BLaER1 (cell line): ENCODE data around the gene WDR45B.

Experiments
- H3K27ac ChIP-seq: shearing (Covaris generic); formaldehyde crosslinking; 2 replicates; pipeline ENCODE4 v1.8.1; 2022
- H3K27me3 ChIP-seq: shearing (Covaris generic); formaldehyde crosslinking; 2 replicates; pipeline ENCODE4 v1.8.1; 2022
- H3K36me3 ChIP-seq: shearing (Covaris generic); formaldehyde crosslinking; 2 replicates; pipeline ENCODE4 v1.8.1; 2022
- H3K4me1 ChIP-seq: shearing (Covaris generic); formaldehyde crosslinking; 2 replicates; pipeline ENCODE4 v1.8.1; 2022
- H3K4me2 ChIP-seq: shearing (Covaris generic); formaldehyde crosslinking; 2 replicates; pipeline ENCODE4 v1.8.1; 2022
- H3K4me3 ChIP-seq: shearing (Covaris generic); formaldehyde crosslinking; 2 replicates; pipeline ENCODE4 v1.8.1; 2022
- H3K9ac ChIP-seq: shearing (Covaris generic); formaldehyde crosslinking; 2 replicates; pipeline ENCODE4 v1.8.1; 2022
- H3K9me3 ChIP-seq: shearing (Covaris generic); formaldehyde crosslinking; 2 replicates; pipeline ENCODE4 v1.8.1; 2022
- H4K20me1 ChIP-seq: shearing (Covaris generic); formaldehyde crosslinking; 2 replicates; pipeline ENCODE4 v1.8.1; 2022
- Cebpa-rat ChIP-seq: shearing (Covaris generic); IDR thresholded peaks from 2 replicates; pipeline ENCODE4 v1.8.1; 2022

Gene WDR45B

GRCh38 chr17:82678265-82678891 is 30.1 kb upstream of the WDR45B start:
- Histone ChIP-seq H3K27me3 (no peaks in the 10 kb centered on the region), H3K36me3 (0 out of 2 replicates have a peak, but pooled peaks cover 5% of the 10 kb centered on the region), H3K4me2 (peak overlapping the region; percentile 52), H3K4me3 (no peak overlapping the region), H3K9me3 (peaks cover 11% of the 10 kb centered on the region), H4K20me1 (no peaks in the 10 kb centered on the region), H3K9ac (no peak overlapping the region), H3K27ac (no peak overlapping the region), H3K4me1 (peaks cover 32% of the 10 kb centered on the region)
- no peak for TF ChIP-seq Cebpa-rat

GRCh38 chr17:82677353-82677925 is 29.2 kb upstream of the WDR45B start:
- Histone ChIP-seq H3K4me3 (no peak overlapping the region), H3K4me2 (no peak overlapping the region), H3K9me3 (peaks cover 11% of the 10 kb centered on the region), H4K20me1 (no peaks in the 10 kb centered on the region), H3K36me3 (0 out of 2 replicates have a peak, but pooled peaks cover 5% of the 10 kb centered on the region), H3K4me1 (peaks cover 32% of the 10 kb centered on the region), H3K27me3 (no peaks in the 10 kb centered on the region), H3K27ac (no peak overlapping the region), H3K9ac (no peak overlapping the region)
- TF ChIP-seq Cebpa-rat: no peak

GRCh38 chr17:82675476-82676245 is 27.4 kb upstream of the WDR45B start:
- Histone ChIP-seq H3K36me3 (no peaks in the 10 kb centered on the region), H3K4me2 (0 out of 2 replicates have a peak overlapping the region, but pooled peaks have one; percentile 1)
- no peak for TF ChIP-seq Cebpa-rat

GRCh38 chr17:82674656-82675475 is 26.6 kb upstream of the WDR45B start:
- H3K27me3 ChIP-seq: no peaks in the 10 kb centered on the region
- no peak overlapping the region for H3K4me3 ChIP-seq
- H3K36me3 ChIP-seq: no peaks in the 10 kb centered on the region
- peaks cover 31% of the 10 kb centered on the region for H3K4me1 ChIP-seq
- no peak overlapping the region for H3K27ac ChIP-seq
- H3K4me2 ChIP-seq: no peak overlapping the region
- TF ChIP-seq Cebpa-rat: no peak
- H3K9me3 ChIP-seq: no peaks in the 10 kb centered on the region
- H4K20me1 ChIP-seq: no peaks in the 10 kb centered on the region
- no peak overlapping the region for H3K9ac ChIP-seq

More at GRCh38 chr17:82675476-82676245, 27.4 kb upstream of the WDR45B start:
- Histone ChIP-seq H3K27me3 (no peaks in the 10 kb centered on the region), H3K9ac (no peak overlapping the region), H3K4me3 (no peak overlapping the region), H3K27ac (no peak overlapping the region), H3K4me1 (peaks cover 32% of the 10 kb centered on the region), H4K20me1 (no peaks in the 10 kb centered on the region), H3K9me3 (no peaks in the 10 kb centered on the region)

- Histone ChIP-seq H3K27me3 (no peaks in the 10 kb centered on the region; the same call in 1 of the 2 replicates), H3K36me3 (no peaks in the 10 kb centered on the region), H3K9me3 (no peaks in the 10 kb centered on the region), H4K20me1 (no peaks in the 10 kb centered on the region), H3K4me2 (no peak overlapping the region), H3K27ac (no peak overlapping the region), H3K9ac (no peak overlapping the region), H3K4me1 (peaks cover 34% of the 10 kb centered on the region), H3K4me3 (no peak overlapping the region)
- no peak for TF ChIP-seq Cebpa-rat
These were observed 22.6 kb upstream of the WDR45B start for GRCh38 chr17:82670661-82671450.

- Histone ChIP-seq H3K4me2 (peak overlapping the region; percentile 91), H3K27me3 (no peaks in the 10 kb centered on the region; the same call in 1 of the 2 replicates), H4K20me1 (no peaks in the 10 kb centered on the region), H3K36me3 (no peaks in the 10 kb centered on the region), H3K4me1 (peaks cover 49% of the 10 kb centered on the region), H3K4me3 (peak overlapping the region; percentile 57), H3K9me3 (no peaks in the 10 kb centered on the region), H3K27ac (peak overlapping the region; percentile 58), H3K9ac (peak overlapping the region; percentile 61)
- no peak for TF ChIP-seq Cebpa-rat
These were observed 20.4 kb upstream of the WDR45B start for GRCh38 chr17:82668631-82669099.

- Histone ChIP-seq H3K4me2 (peak overlapping the region; percentile 91), H4K20me1 (no peaks in the 10 kb centered on the region), H3K9ac (peak overlapping the region; percentile 61; the same call in 1 of the 2 replicates), H3K9me3 (no peaks in the 10 kb centered on the region), H3K4me3 (peak overlapping the region; percentile 57), H3K36me3 (no peaks in the 10 kb centered on the region), H3K4me1 (peaks cover 55% of the 10 kb centered on the region), H3K27ac (peak overlapping the region; percentile 58; the same call in 1 of the 2 replicates), H3K27me3 (no peaks in the 10 kb centered on the region; the same call in 1 of the 2 replicates)
- TF ChIP-seq Cebpa-rat: no peak
These were observed 19.9 kb upstream of the WDR45B start for GRCh38 chr17:82668024-82668630.

GRCh38 chr17:82667668-82668000 is 19.4 kb upstream of the WDR45B start:
- TF ChIP-seq Cebpa-rat: no peak
- Histone ChIP-seq H3K27me3 (no peaks in the 10 kb centered on the region; the same call in 1 of the 2 replicates), H3K36me3 (no peaks in the 10 kb centered on the region), H3K27ac (0 out of 2 replicates have a peak overlapping the region, but pooled peaks have one; percentile 18), H3K4me3 (peak overlapping the region; percentile 57; the same call in 1 of the 2 replicates), H3K4me2 (peak overlapping the region; percentile 91), H3K9ac (peak overlapping the region; percentile 61; the same call in 1 of the 2 replicates), H3K9me3 (no peaks in the 10 kb centered on the region), H3K4me1 (peaks cover 60% of the 10 kb centered on the region), H4K20me1 (no peaks in the 10 kb centered on the region)
